Skin of body (tissue), 2 donors: ENCODE data around the gene TOMT. TPM values are rescaled to one million over a fixed set of nuclear protein-coding genes. Genes with fewer than 3 reads are reported as not detected.
"Not testable (repeated sequence)": the region's sequence is repeated elsewhere in the genome, so short reads cannot be mapped to it uniquely, and the experiment has no call there.

ENCODE experiments used
- DNase-seq: peaks from one replicate; lab custom pipeline; 2025; lab: John Stamatoyannopoulos, UW
- total RNA-seq: library from RNA; depleted of rRNA; stranded (reverse); fragments of >200 nt; gene quantifications from one replicate; pipeline ENCODE4 v1.2.3, GENCODE V29; 2014

TOMT gene
- total RNA-seq, 1 donor from 2014 or later: not detected

DNA sequence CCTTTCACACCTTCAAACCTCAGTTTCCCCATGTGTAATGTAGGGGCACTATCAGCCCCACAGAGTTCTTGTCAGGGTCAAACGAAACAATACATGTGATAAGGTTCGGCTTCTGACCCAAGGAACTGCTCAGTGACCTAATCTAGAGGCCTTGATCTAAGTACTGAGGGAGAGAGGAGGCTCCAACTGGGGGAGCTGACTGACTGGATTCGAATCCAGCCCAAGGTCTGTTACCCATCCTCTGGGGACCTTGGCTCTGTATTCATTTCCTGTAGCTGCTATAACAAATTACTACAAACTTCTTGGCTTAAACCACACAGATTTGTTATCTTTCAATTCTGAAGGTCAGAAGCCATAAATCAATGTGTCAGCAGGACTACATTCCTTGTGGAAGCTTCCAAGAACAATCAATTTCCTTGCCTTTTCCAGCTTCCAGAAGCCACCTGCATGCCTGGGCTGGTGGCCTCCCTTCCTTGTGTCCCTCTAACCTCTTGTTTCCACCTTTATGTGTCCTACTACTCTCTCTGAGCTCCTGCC, 17.5 kb downstream of the TOMT start:
- DNase-seq: no peak

DNA sequence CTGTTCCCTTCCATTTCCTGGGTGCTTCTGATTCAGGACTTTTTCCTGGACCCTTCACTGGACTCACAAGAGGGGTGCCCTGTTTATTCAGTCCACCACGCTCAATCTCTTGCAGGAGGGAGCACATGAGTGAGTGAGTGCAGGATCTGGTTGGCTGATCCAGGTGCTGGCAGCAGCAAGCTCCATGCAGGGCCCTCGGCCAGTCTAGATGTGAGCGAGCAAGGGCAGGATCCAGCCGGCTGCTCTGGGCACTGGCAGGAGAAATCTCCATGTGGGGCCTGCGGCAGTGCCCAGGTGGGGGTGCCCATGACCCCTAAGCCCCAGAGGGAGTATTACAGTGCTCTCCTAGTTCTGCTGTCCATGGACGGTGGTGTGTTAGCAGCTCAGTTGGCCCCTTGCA, 18.3 kb downstream of the TOMT start:
- no peak for DNase-seq

DNA sequence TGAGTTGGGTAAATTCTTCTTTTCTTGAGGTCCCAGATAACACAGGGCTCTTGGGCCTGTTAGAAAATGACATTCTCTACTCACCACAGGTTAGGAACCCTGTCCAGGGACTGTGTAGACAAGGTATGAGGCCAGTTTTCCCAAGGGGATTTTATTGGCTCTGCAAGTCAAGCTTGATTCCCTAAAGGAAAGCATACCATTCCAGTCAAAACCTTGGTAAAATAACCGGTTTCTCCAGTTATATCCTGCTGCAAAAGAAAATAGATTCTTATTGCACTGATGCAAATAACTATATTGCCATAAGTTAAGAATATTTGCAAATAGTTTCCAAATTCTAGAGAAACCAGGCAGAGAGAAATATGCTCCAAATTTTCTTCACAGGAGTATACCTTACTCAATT, 20.2 kb downstream of the TOMT start:
- no peak for DNase-seq

DNA sequence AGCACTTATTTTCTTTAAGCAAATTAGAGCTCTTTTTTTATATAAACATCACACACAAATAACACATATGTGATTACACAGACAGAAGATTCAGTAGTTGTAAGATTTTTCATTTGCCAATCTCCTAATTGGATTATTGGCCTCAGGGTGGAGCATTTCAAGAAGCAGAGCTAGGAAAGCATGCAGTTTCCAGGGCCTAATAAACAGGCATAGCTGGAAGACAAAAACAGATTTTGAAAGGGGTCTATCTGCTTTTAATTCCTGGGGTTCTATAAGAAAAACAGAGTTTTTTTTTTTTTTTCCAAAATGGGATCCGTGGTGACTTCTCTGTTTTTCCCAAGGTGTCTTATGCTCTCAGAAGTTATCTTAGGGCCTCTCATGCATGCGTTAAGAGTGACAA, 22.2 kb downstream of the TOMT start:
- no peak for DNase-seq

DNA sequence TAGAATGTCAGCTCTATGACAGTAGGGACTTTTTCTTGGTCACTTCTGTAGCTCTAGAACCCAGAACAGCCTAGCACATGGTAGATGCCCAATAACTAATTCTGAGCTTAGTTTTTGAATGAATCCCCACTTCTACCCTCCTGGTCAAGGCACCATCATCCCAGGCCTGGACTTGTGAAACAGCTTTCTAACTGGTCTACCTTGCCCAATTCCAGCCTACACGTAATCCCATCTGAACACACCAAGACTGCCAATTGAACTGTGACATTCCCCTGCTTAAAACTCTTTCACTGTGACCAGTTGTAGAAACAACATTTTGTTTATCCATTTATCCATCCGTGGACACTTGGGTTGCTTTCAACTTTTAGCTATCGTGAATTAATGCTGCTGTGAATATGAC, 23.7 kb downstream of the TOMT start:
- DNase-seq: no peak

DNA sequence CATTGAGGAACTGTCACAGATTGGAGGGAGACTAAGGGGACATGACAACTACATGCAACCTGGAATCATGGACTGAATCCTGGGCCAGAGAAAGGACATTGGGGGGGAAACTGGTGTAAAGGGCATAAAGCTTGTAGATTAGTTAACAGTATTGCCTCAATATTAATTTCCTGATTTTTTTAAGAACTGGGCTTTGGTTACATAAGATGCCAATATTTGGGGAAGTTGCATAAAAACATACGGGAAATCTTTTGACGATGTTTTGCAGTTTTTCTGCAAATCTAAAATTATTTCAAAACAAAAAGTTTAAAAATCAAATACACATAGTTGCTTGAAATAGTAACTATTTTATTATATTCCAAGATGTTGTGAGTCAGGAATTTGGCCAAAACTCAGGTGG, 26.9 kb downstream of the TOMT start:
- no peak for DNase-seq

DNA sequence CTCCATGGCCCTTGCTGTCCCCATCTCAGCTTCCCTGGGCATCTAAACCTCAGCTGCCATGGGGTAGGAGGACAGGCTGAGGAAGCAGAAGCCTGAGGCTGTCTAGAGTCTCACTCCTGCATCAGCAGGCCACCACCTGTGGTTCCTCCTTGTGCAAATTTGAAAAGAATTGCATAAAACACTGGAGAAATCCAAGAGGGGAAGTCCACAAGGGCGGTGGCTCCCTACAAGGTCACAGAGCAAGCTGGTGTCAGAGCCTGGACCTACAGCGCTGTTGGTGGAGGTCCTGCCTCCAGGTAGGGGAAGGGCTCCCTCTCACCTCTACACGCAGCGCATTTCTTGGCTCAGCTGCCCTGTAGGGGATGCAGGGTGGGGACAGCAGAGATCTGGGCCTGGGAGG, 29.7 kb downstream of the TOMT start, which contains the start of gene FOLR3:
Gene FOLR3, plus strand, starts transcription at position 253 of the 400 bp plus-strand sequence. CDS start 228 bp downstream, outside the sequence.
- not testable (repeated sequence) for DNase-seq

DNA sequence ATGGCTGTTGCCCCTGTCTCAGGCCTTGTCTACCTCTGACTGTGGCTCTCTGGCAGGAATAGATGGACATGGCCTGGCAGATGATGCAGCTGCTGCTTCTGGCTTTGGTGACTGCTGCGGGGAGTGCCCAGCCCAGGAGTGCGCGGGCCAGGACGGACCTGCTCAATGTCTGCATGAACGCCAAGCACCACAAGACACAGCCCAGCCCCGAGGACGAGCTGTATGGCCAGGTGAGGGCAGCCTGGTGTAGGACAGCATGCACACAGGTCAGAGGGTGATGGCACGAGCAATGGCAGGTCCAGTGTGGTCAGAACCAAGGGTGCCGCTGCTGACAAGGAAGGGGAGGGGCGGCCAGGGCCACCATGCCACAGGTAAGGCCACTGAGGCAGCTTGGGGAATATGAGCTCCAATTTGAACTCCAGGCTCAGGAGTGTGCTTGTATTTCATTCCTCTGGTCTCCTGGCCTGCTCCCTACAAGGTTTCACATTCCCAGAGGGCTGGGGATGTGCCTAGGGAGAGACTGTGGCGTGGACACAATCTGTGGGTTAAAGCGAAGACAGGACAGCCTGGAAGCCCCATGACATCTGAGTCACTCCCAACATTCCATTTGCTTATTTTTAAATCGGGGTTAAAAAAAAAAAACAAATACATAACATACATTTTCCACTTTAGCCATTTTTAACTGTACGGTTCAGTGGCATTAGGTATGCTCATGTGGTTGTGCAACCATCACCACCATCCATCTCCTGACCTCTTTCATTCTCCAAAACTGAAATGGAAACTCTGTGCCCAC, 30.4 kb downstream of the TOMT start:
- no peak for DNase-seq

DNA sequence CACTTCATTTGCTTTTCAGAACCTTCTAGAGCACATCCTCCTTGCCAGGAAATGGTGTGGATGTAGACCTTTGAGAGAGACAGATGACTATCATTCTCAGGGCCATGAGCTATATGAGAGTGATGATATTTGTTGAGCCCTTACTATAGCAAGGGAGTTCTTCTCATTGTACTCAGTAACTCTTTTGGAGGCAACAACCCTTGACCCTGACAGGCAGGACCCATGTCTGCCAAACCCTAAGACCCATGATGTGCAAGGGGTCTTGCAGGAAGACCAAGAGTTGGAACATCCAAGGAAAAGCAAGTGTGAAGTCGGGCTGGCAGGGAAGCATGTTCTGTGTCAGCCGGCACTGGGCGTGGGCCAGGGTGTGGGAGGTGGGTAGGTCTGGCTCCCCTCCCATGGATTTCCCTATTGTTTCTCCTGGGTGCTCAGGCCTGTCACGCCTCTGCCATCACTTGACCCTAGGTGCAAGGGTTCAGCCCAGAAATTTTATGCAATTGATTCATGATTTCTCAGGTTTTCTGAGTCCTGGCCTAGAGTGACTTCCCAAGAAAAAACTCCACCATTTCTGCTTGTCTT, 31.0 kb downstream of the TOMT start:
- no peak for DNase-seq

DNA sequence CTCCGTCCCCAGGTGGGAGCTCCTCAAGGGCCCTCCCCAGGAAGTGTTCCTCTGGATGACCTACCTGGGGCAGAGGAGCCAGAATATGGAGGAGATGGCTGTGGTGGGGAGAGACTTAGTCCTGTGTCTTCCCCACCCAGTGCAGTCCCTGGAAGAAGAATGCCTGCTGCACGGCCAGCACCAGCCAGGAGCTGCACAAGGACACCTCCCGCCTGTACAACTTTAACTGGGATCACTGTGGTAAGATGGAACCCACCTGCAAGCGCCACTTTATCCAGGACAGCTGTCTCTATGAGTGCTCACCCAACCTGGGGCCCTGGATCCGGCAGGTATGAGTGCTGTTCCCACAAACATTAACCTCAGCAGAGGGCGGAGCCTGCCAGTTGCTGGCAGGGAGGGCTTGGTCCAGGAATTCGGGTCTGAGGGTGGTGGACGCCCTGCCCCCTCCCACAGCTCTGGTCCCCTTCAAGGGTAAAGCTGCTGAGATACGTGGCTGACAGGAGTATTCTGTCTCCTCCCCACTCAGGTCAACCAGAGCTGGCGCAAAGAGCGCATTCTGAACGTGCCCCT, 33.2 kb downstream of the TOMT start:
- DNase-seq: no peak

DNA sequence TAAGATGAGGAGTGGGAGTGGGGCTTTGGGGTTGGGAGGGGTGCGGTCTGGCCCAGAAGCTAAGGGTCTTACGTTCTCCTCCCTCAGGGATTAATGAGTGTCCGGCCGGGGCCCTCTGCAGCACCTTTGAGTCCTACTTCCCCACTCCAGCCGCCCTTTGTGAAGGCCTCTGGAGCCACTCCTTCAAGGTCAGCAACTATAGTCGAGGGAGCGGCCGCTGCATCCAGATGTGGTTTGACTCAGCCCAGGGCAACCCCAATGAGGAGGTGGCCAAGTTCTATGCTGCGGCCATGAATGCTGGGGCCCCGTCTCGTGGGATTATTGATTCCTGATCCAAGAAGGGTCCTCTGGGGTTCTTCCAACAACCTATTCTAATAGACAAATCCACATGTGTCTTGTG, 33.8 kb downstream of the TOMT start:
- DNase-seq: no peak

DNA sequence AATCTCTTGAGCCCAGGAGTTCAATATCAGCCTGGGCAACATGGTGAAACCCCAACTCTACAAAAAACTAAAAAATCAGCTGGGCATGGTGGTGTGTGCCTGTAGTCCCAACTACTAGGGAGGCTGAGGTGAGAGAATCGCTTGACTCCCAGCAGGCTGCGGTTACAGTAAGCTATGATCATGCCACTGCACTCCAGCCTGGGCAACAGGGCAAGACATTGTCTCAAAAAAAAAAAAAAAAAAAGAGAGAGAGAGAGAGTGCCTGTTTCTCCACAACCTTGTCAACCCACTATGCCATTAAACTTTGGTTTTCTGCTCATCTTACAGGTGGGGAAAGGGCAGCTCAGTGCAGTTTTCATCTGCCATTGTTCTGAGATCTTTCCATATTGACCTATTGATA, 34.9 kb downstream of the TOMT start:
- no peak for DNase-seq

DNA sequence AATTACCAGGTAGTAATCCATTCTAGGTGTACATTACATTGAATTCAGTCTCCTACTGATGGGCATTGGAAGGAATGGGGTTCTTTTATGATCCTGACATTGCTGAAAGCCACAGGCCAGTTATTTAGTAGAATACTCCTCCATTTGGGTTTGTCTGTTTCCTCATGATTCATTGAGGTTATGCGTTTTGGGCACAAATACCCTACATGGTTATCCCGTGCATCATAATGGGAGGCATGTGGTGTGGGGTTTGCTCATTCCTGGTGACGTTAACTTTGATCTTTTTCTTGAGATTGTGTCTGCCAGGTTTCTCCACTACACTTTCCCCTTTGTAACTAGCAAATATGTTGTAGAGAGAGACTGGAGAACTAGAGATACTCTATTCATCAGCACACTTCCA, 35.3 kb downstream of the TOMT start:
- no peak for DNase-seq

DNA sequence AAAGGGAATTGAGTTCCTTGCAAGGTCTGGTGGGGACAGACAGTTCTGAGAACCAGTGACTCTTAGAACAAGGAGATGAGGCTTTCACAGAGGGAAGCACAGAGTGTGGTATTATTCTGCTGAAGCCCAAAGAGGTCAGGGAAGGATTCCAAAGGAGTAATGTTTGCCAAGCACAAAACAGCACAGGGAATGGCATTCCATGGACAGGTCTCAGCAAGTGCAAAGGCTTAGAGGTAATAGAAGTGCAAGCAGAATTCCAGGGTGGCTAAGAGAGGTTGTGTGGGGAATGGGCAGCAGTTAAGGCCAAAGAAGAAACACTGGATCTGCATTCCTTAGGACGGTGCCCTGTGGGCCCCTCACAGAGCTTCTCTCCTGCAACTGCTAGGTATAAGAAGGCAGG, 36.4 kb downstream of the TOMT start:
- not testable (repeated sequence) for DNase-seq

DNA sequence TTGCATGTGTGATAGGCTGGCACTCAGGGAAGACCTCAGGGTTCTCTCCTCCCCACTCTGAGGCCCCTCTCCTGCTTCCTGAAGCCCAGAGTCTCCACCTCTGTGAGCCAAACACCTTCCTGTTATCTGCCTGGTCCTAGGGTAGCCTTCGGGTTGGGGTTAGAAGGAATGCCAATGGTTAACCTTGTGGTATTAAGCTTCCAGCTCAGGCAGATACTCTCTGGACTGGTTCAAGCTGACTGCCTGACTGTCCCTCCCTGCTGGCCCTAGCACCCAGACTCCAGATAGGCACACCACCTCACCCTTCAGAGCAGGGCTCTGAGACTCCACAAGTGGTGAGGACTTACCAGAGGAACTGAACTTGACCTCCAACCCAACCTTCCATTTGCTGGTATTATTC, 36.8 kb downstream of the TOMT start:
- DNase-seq: not testable (repeated sequence)

DNA sequence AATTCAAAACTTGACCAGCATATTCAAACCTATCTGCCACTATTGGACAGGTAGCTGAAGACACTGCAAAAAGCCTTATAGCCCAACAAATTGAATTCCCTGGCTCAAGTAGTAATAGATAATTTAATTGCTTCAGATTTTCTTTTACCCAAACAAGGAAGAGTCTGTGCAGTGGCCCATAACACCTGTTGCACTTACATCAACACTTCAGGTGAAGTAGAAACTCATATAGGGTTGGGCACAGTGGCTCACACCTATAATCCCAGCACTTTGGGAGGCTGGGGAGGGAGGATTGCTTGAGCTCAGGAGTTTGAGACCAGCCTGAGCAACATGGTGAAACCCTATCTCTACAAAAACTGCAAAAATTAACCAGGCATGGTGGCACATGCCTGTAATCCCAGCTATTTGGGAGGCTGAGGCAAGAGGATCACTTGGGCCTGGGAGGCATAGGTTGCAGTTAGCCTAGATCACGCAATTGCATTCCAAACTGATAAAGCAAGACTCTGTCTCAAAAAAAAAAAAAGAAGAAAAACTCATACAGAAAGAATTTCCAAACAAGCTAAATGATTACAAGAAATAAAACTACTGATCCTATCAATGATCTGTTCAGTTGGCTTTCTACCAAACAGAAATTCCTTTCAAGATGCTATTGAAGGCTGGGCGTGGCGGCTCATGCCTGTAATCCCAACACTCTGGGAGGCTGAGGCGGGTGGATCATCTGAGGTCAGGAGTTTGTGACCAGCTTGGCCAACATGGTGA, 39.3 kb downstream of the TOMT start:
- DNase-seq: peak; percentile 12

DNA sequence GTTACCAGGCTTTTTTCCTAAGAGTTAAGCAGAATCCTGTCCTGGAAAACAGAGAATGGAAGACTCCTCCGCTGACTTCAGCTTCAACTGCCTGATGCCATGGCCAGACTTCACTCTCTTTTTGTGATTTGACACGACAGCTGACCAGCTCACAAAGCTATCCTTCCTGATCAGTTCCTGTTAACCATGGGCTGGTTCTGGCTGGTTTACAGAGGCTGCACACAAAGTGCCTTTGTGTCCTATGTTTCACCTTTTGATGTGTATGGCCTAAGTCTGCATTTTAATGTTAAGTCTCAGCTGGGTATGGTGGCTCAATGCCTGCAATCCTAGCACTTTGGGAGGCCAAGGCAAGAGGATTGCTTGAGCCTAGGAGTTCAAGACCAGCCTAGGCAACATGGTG, 40.9 kb downstream of the TOMT start:
- DNase-seq: no peak

DNA sequence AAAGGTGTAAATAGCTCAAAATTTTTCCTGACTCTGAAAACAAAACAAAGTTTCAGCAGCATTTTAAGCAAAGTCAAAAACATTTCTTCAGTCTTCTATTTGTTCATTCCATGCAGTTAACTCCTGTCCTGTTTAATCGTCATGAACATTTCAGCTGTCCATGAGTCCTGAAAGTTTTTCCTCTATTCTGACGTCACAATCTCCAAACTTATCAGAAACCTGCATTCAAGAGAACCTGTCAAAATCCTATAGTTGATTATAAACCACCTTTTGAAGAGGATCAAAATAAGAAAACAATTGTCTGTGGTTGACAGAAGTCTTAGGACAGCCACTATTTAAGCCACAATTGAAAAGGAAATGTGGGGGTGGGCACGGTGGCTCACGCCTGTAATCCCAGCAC, 45.2 kb downstream of the TOMT start:
- DNase-seq: no peak

DNA sequence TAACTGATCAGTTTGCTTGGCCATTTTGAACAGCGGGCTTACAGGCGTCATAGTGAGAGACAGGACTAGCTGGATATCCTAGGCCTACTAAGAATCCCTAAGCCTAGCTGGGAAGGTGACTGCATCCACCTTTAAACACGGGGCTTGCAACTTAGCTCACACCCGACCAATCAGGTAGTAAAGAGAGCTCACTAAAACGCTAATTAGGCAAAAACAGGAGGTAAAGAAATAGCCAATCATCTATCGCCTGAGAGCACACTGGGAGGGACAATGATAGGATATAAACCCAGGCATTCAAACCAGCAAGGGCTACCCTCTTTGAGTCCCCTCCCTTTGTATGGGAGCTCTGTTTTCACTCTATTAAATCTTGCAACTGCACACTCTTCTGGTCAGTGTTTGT, 48.1 kb downstream of the TOMT start:
- DNase-seq: not testable (repeated sequence)

DNA sequence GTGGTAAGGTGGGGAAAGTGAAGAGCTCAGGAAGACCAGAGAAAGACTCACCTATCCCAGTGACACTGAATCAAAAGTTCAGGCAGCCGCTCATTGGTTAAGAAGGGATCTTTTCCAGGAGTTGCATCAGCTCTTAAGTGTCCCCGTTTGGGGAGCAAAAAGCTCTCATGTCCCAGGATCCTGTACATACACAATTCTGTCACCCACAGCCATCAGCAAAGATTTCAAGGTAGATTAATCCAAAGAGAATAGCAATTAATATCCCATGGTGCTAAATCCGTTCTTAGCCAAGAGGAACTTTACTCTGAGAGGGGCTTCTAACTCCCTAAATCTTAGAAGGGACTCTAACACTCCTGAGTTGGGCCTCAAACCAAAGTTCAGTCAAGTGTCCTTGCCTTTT, 49.1 kb downstream of the TOMT start:
- DNase-seq: no peak

DNA sequence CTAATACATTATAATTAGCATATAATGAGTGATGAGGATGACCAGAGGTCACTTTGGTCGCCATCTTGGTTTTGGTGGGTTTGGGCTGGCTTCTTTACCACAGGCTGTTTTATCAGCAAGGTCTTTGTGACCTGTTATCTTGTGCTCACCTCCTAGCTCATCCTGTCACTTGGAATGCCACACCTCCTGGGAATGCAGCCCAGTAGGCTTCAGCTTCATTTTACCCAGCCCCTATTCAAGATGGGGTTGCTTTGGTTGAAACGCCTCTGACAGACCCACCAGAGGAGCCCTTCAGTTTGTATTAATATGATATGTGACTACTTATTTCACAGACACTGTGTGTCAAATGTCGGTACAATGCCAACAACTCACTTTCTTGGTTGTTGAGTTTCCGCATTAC, 50.0 kb downstream of the TOMT start:
- no peak for DNase-seq

DNA sequence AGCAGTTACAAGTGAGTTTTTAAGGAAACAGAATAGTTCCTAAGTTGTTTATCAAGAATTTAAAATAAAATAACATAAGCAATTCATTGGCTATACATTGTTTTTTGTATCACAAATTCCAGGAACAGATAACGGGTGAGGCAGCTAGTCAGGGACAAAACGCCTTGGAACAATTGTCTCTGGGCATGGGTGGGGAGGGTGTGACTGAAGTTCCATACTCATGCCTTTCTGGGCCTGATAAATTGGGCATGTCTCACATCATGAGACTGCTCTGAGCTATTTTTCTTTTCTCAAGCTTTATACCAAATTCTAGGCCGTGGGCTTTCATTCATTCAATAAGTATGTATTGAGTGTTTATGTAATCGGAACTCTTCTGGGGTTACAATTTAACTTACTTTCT, 51.4 kb downstream of the TOMT start:
- no peak for DNase-seq
